Breast epithelium (tissue), 4 donors: Measurements from ENCODE around the gene ELOVL5. TPM values are rescaled to one million over a fixed set of nuclear protein-coding genes. Genes with fewer than 3 reads are reported as not detected.
A peak's percentile ranks its signal among the peaks of the same experiment; 100 is the strongest.

Experiments
- DNase-seq, 2 donors: peaks; one replicate each; pipeline ENCODE4 v3.0.0-alpha.2; 2019; ENCODE audit warnings: low spot score in 2 of 2
- H3K27ac ChIP-seq, 2 donors: fragments of 200-600 bp; sonication (generic) in 1 of 2; one replicate each; pipeline ENCODE4 v1.5.1; 2016 to 2019; ENCODE audit warnings: mild to moderate bottlenecking in 1 of 2
- H3K27me3 ChIP-seq, 2 donors: fragments of 200-600 bp; sonication (generic) in 1 of 2; one replicate each; pipeline versions ENCODE4 v1.5.1 to v1.6.0; 2017 to 2019; ENCODE audit warnings: control low read depth in 1 of 2, mild to moderate bottlenecking in 1 of 2
- H3K36me3 ChIP-seq: fragments of 200-600 bp; one replicate; pipeline ENCODE4 v1.5.1; 2019
- H3K4me1 ChIP-seq, 2 donors: fragments of 200-600 bp; sonication (generic); one replicate each; pipeline ENCODE4 v1.5.1; 2016 to 2019; ENCODE audit warnings: control low read depth in 1 of 2
- H3K4me3 ChIP-seq, 3 donors: fragments of 200-600 bp; sonication (generic); 1 replicate in 2 of 3; 2 replicates in 1 of 3; pipeline ENCODE4 v1.5.1; 2016 to 2019; ENCODE audit warnings: mild to moderate bottlenecking in 3 of 3, moderate library complexity in 2 of 3
- H3K9me3 ChIP-seq, 2 donors: fragments of 200-600 bp; sonication (generic) in 1 of 2; one replicate each; pipeline ENCODE4 v1.5.1; 2016 to 2019; ENCODE audit warnings: control low read depth in 1 of 2
- CTCF ChIP-seq, 3 donors: fragments of 450-650 bp; IDR thresholded peaks; one replicate each; pipeline ENCODE4 v1.5.1; 2016 to 2017; ENCODE audit warnings: antibody characterized with exemption in 3 of 3, mild to moderate bottlenecking in 3 of 3, moderate library complexity in 3 of 3
- POLR2A ChIP-seq: fragments of 450-650 bp; IDR thresholded peaks from one replicate; pipeline ENCODE4 v1.6.1; 2016; ENCODE audit warnings: antibody characterized with exemption, mild to moderate bottlenecking, moderate library complexity
- POLR2AphosphoS5 ChIP-seq, 3 donors: sonication (generic); formaldehyde crosslinking; IDR thresholded peaks; one replicate each; pipeline ENCODE4 v1.6.1; 2017; ENCODE audit warnings: antibody characterized with exemption in 3 of 3
- intact Hi-C: fragments of 100-400 bp; cut with DNase I; formaldehyde crosslinking; loops from one replicate; pipeline ENCODE4 v1.15.1; 2023; ENCODE audit warnings: low total_unique reads
- total RNA-seq, 3 donors: library from RNA; depleted of rRNA; stranded (reverse); fragments of >200 nt; gene quantifications; one replicate each; pipeline ENCODE4 v1.1.0, GENCODE V29; 2016

ELOVL5 gene
- total RNA-seq, 3 donors from 2014 or later, result 245 to 427 (median 272) TPM

GRCh38 chr6:53300656-53301551 is 47.8 kb downstream of the ELOVL5 start:
- Histone ChIP-seq H3K27me3 (no peaks in the 10 kb centered on the region), H3K36me3 (no peaks in the 10 kb centered on the region), H3K4me1 (no peaks in the 10 kb centered on the region), H3K9me3 (no peaks in the 10 kb centered on the region), H3K27ac (peak overlapping the region; percentile 27 to 74), H3K4me3 (no peak overlapping the region)
- no peak for DNase-seq
- intact Hi-C loops, result no loop called here
- TF ChIP-seq POLR2AphosphoS5 (IDR thresholded peaks at IDR 0.05) (no peak), POLR2A (no peak), CTCF (IDR thresholded peaks at IDR 0.05) (no peak)

GRCh38 chr6:53299331-53300005 is 49.3 kb downstream of the ELOVL5 start:
- H3K27ac ChIP-seq, result peak overlapping the region in 1 of 2 donors; percentile 74
- intact Hi-C loops, result no loop called here
- H3K27me3 ChIP-seq, result no peaks in the 10 kb centered on the region
- H3K36me3 ChIP-seq, result no peaks in the 10 kb centered on the region
- no peaks in the 10 kb centered on the region for H3K4me1 ChIP-seq
- no peak for DNase-seq
- TF ChIP-seq POLR2AphosphoS5 (IDR thresholded peaks at IDR 0.05) (no peak), POLR2A (no peak), CTCF (IDR thresholded peaks at IDR 0.05) (no peak)
- H3K9me3 ChIP-seq, result no peaks in the 10 kb centered on the region
- no peak overlapping the region for H3K4me3 ChIP-seq

GRCh38 chr6:53297004-53297403 is 51.7 kb downstream of the ELOVL5 start:
- Histone ChIP-seq H3K9me3 (no peaks in the 10 kb centered on the region), H3K27ac (no peak overlapping the region), H3K4me3 (no peak overlapping the region), H3K4me1 (no peaks in the 10 kb centered on the region), H3K27me3 (no peaks in the 10 kb centered on the region), H3K36me3 (no peaks in the 10 kb centered on the region)
- no peak for DNase-seq
- intact Hi-C loops, result no loop called here
- no peak for TF ChIP-seq POLR2AphosphoS5 (IDR thresholded peaks at IDR 0.05)

DNA sequence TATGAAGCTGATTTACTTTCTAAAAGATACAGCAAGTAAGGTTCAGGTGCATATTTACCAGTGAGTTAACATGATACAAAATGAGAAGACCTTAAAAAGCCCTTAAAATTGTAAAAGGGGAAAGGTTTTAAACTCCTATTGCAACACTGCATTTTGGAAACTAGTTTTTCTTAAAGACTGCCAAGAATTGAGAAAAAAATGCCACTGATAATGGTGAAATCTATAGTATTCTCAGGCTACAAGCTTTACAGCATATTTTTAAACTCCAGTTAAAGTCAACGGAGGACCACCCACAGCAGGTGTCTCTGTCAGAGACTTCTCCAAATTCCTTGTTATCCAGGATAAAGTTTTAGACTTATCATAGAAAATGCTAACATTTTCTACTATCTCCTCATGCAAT is 53.6 kb downstream of the ELOVL5 start:
- intact Hi-C loops, result no loop called here
- H3K9me3 ChIP-seq, result no peaks in the 10 kb centered on the region
- no peaks in the 10 kb centered on the region for H3K4me1 ChIP-seq
- no peak overlapping the region for H3K27ac ChIP-seq
- TF ChIP-seq POLR2AphosphoS5 (IDR thresholded peaks at IDR 0.05) (no peak), POLR2A (no peak)
- H3K36me3 ChIP-seq, result no peaks in the 10 kb centered on the region
- DNase-seq, result no peak
- H3K27me3 ChIP-seq, result no peaks in the 10 kb centered on the region
- H3K4me3 ChIP-seq, result no peak overlapping the region

- H3K27me3 ChIP-seq, result no peaks in the 10 kb centered on the region
- H3K4me3 ChIP-seq, result no peak overlapping the region
- intact Hi-C loops, result no loop called here
- peak overlapping the region in 1 of 2 donors; percentile 12 for H3K27ac ChIP-seq
- TF ChIP-seq POLR2AphosphoS5 (IDR thresholded peaks at IDR 0.05) (no peak), CTCF (IDR thresholded peaks at IDR 0.05) (no peak), POLR2A (no peak)
- no peaks in the 10 kb centered on the region for H3K4me1 ChIP-seq
- no peak for DNase-seq
- no peaks in the 10 kb centered on the region for H3K9me3 ChIP-seq
- H3K36me3 ChIP-seq, result no peaks in the 10 kb centered on the region
Observed at GRCh38 chr6:53294611-53295010, 54.1 kb downstream of the ELOVL5 start.

DNA sequence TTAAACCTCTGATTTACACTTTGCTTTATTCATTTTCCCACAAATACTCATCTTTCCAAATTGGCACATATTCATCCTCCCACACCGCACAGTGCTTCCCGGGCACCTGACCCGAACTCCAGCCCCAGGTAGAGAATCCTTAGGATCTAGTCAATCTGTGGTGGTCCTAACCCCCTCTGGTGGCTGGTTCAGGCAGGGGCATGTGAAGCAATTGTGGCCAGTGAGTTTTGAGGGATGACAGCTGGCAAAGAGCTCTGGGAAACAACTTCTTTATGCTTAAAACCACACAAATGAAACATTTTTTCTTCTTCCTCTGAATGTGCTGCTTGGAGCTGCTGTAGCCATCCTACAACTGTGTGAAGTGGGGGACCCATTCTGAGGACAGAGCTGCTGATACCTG is 54.7 kb downstream of the ELOVL5 start:
- Histone ChIP-seq H3K9me3 (no peaks in the 10 kb centered on the region), H3K4me3 (no peak overlapping the region), H3K36me3 (no peaks in the 10 kb centered on the region), H3K27ac (peak overlapping the region; percentile 12 to 41), H3K27me3 (no peaks in the 10 kb centered on the region), H3K4me1 (no peaks in the 10 kb centered on the region)
- TF ChIP-seq POLR2AphosphoS5 (IDR thresholded peaks at IDR 0.05) (no peak), POLR2A (no peak), CTCF (IDR thresholded peaks at IDR 0.05) (peak in 1 of 3 donors; percentile 28)
- intact Hi-C loops, result no loop called here
- no peak for DNase-seq
